OCI-LY7 (cell line): ENCODE measurements around the gene MAPRE2. TPM values are rescaled to one million over a fixed set of nuclear protein-coding genes. Genes with fewer than 3 reads are reported as not detected.

Experiments
- BruUV-seq: library from RNA; stranded (reverse); fragments of 400-500 nt; replicated peaks from 2 replicates; lab custom pipeline; 2021; lab: Mats Ljungman, UMichigan
- CTCF ChIA-PET: fragments of 300-600 bp; sonication (Branson Sonifier 250); formaldehyde crosslinking; loops from one replicate; lab custom pipeline; 2022; ENCODE audit warnings: antibody characterized with exemption; ENCODE audit not compliant: unreplicated experiment; lab: Charles Lee
- POLR2A ChIA-PET: fragments of 300-600 bp; sonication (Branson Sonifier 250); formaldehyde crosslinking; loops from one replicate; lab custom pipeline; 2022; ENCODE audit warnings: antibody characterized with exemption; lab: Charles Lee
- DNase-seq: peaks from one replicate; pipeline ENCODE4 v3.0.0-alpha.2; 2015; ENCODE audit warnings: low spot score
- H2AFZ ChIP-seq: fragments of 200-600 bp; sonication (generic), shearing (Covaris generic); 2 replicates; pipeline ENCODE4 v1.6.1; 2014; ENCODE audit warnings: mild to moderate bottlenecking, antibody characterized with exemption, low read length, moderate library complexity
- H3K27ac ChIP-seq: fragments of 200-600 bp; sonication (generic); 2 replicates; pipeline ENCODE4 v1.5.1; 2014; ENCODE audit warnings: mixed run types, low read depth, mild to moderate bottlenecking, moderate library complexity, low read length, inconsistent platforms; ENCODE audit not compliant: poor library complexity, severe bottlenecking
- H3K36me3 ChIP-seq: fragments of 200-600 bp; sonication (generic); 2 replicates; pipeline ENCODE4 v1.6.1; 2014; ENCODE audit warnings: mild to moderate bottlenecking, antibody characterized with exemption, low read length, moderate library complexity, mixed read lengths; ENCODE audit not compliant: insufficient read depth
- H3K4me1 ChIP-seq: fragments of 200-600 bp; sonication (generic); 2 replicates; pipeline ENCODE4 v1.5.1; 2014; ENCODE audit warnings: mild to moderate bottlenecking, low read length; ENCODE audit not compliant: insufficient read depth, poor library complexity, severe bottlenecking
- H3K4me2 ChIP-seq: fragments of 200-600 bp; sonication (generic); 2 replicates; pipeline ENCODE4 v1.6.1; 2014; ENCODE audit warnings: mild to moderate bottlenecking, low read length
- H3K4me3 ChIP-seq: fragments of 200-600 bp; sonication (generic); 2 replicates; pipeline ENCODE4 v1.5.1; 2014; ENCODE audit warnings: mild to moderate bottlenecking, low read depth, low read length; ENCODE audit not compliant: poor library complexity, severe bottlenecking
- H3K79me2 ChIP-seq: fragments of 200-600 bp; sonication (generic); 2 replicates; pipeline ENCODE4 v1.6.1; 2016; ENCODE audit warnings: low read depth, mild to moderate bottlenecking, low read length, moderate library complexity, mixed read lengths; ENCODE audit not compliant: insufficient read depth
- H3K9me2 ChIP-seq: fragments of 200-600 bp; sonication (generic); 2 replicates; pipeline ENCODE4 v1.6.1; 2016; ENCODE audit warnings: mild to moderate bottlenecking, low read length, mixed read lengths; ENCODE audit not compliant: insufficient read depth
- H3K9me3 ChIP-seq: fragments of 200-600 bp; sonication (generic); 2 replicates; pipeline ENCODE4 v1.6.1; 2014; ENCODE audit warnings: mild to moderate bottlenecking, mixed run types, low read length, mixed read lengths
- H4K20me1 ChIP-seq: fragments of 200-600 bp; sonication (generic); 2 replicates; pipeline ENCODE4 v1.6.1; 2014; ENCODE audit warnings: mild to moderate bottlenecking, antibody characterized with exemption, low read length, moderate library complexity, mixed read lengths; ENCODE audit not compliant: insufficient read depth
- EZH2phosphoT487 ChIP-seq: fragments of 200-600 bp; sonication (generic); IDR thresholded peaks from 2 replicates; pipeline ENCODE4 v1.6.1; 2018; ENCODE audit warnings: low read depth, borderline replicate concordance, mild to moderate bottlenecking, mixed run types, antibody characterized with exemption, low read length, moderate library complexity, mixed read lengths
- intact Hi-C: fragments of 100-400 bp; cut with micrococcal nuclease; formaldehyde crosslinking; loops from one replicate; pipeline ENCODE4 v1.10.0; 2022; ENCODE audit not compliant: unreplicated experiment
- total RNA-seq, 2 experiments: library from RNA; depleted of rRNA in 1 of 2; stranded (reverse); fragments of >200 nt in 1 of 2; shearing (Covaris generic) in 1 of 2; gene quantifications; 2 replicates each; pipeline ENCODE4 v1.2.3, GENCODE V29; 2014 to 2022
- TF ChIP-seq, protein P1 (sequence below): fragments of 200-600 bp; sonication (generic); conservative IDR thresholded peaks from 2 replicates; pipeline ENCODE4 v1.5.1; 2014; ENCODE audit warnings: mild to moderate bottlenecking, antibody characterized with exemption, low read length, moderate library complexity, mixed read lengths

MAPRE2 gene
- total RNA-seq, 2 experiments from 2014 or later, result 17.1 to 35.2 TPM

DNA sequence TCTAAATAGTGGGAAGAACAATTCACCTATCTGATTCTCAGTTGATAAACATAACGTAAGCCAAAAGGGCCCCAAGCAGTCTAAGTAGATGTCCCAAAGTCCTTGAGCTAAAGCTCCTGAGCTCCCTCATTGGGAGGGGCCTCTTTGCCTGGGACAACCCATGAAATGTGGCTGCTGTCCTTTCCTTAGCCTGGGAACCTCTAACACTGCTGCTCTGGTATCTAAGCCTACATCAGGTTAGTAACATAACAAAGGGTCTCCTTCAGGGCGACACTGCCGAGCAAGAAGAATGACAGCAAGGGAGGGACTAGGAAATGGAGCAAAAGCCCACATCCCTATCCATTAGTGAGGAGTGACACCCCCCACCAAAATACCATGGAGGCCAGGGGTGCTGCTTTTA is 98.3 kb downstream of the MAPRE2 start:
- no TSS peak for BruUV-seq
- H3K79me2 ChIP-seq, result no peaks in the 10 kb centered on the region
- no peaks in the 10 kb centered on the region for H3K9me2 ChIP-seq
- no peak for DNase-seq
- ChIA-PET CTCF (no interaction called here), POLR2A (interaction anchor here (0.8 kb wide), 1 partner anchor 44 kb away, joined by 4 read pairs; no protein-coding TSS in a partner anchor)
- H4K20me1 ChIP-seq, result no peaks in the 10 kb centered on the region
- no peak overlapping the region for H3K27ac ChIP-seq
- H3K9me3 ChIP-seq, result no peaks in the 10 kb centered on the region
- H2AFZ ChIP-seq, result no peak overlapping the region
- intact Hi-C loops, result no loop called here
- peaks cover 34% of the 10 kb centered on the region for H3K4me1 ChIP-seq
- TF ChIP-seq EZH2phosphoT487, result no peak
- TF ChIP-seq, protein P1, sequence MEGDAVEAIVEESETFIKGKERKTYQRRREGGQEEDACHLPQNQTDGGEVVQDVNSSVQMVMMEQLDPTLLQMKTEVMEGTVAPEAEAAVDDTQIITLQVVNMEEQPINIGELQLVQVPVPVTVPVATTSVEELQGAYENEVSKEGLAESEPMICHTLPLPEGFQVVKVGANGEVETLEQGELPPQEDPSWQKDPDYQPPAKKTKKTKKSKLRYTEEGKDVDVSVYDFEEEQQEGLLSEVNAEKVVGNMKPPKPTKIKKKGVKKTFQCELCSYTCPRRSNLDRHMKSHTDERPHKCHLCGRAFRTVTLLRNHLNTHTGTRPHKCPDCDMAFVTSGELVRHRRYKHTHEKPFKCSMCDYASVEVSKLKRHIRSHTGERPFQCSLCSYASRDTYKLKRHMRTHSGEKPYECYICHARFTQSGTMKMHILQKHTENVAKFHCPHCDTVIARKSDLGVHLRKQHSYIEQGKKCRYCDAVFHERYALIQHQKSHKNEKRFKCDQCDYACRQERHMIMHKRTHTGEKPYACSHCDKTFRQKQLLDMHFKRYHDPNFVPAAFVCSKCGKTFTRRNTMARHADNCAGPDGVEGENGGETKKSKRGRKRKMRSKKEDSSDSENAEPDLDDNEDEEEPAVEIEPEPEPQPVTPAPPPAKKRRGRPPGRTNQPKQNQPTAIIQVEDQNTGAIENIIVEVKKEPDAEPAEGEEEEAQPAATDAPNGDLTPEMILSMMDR, result no peak
- no peak overlapping the region for H3K4me3 ChIP-seq
- no peaks in the 10 kb centered on the region; the same call in 1 of the 2 replicates for H3K36me3 ChIP-seq
- H3K4me2 ChIP-seq, result no peak overlapping the region

DNA sequence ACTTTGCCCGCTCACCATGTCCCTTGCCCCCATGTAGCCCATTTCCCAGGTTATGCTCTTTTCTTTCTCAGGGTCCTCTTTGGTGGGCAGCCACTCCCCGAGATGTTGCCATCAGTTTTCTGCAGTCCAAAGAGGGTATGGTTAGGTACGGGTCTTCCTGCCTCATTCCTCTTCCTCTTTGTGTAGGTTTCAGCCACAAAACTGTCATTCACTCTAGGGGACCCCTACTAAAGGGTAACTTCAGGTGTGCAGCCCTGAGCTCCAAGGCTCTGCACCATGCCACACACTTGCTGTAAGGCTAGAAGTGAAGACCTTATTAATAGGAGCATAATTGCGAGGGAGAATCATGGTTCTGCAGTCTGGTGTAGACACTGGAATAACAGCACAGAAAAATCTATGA is 99.9 kb downstream of the MAPRE2 start:
- Histone ChIP-seq H3K4me3 (peak overlapping the region; percentile 44), H3K36me3 (no peaks in the 10 kb centered on the region; the same call in 1 of the 2 replicates), H3K79me2 (no peaks in the 10 kb centered on the region), H3K9me3 (no peaks in the 10 kb centered on the region), H3K9me2 (no peaks in the 10 kb centered on the region), H3K4me2 (peak overlapping the region; percentile 76), H3K4me1 (peaks cover 34% of the 10 kb centered on the region), H3K27ac (peak overlapping the region; percentile 85), H2AFZ (no peak overlapping the region), H4K20me1 (no peaks in the 10 kb centered on the region)
- intact Hi-C loops, result loop anchor here (5.0 kb wide), 1 partner anchor 114 kb away; no protein-coding TSS in a partner anchor
- POLR2A ChIA-PET, result interaction anchor here (1.2 kb wide), 1 partner anchor 111 kb away, joined by 3 read pairs; no protein-coding TSS in a partner anchor
- TSS peak; percentile 55 for BruUV-seq
- TF ChIP-seq EZH2phosphoT487, result no peak
- TF ChIP-seq, protein P1, result no peak
- peak; percentile 40 for DNase-seq
- CTCF ChIA-PET, result no interaction called here

DNA sequence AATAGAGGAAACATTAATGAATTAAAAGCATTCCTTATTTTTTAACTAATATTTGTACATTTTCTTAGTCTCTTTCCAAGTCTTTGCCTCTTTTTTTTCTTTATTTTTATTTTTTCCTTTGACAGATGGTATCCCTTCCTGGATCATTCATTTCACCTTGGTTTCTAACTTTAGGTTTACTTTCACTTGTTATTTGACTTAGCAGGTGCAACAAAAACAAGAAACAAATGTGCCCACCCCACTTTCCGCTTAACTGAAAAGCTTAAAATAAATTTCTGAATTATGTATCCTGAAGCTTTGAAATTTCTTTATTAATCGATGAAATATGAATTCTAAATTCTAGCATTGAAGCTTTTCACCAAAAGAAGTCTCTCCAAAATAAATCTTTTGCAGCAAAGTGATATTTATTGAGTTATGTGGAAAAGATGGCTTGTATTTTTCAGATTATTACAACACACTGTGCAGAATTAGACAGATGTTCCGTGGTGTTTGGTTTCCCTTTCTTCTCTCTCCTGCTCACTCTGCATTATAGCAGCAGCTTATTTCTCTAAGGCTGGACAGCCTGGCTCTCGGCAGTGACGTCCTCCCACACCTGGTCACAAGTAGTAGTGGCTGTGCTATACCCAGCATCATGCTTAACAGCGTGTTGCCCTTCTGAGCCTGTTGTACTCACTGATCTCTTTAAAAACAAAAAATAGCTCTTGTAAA is 100.5 kb downstream of the MAPRE2 start:
- no peaks in the 10 kb centered on the region for H3K79me2 ChIP-seq
- no peaks in the 10 kb centered on the region; the same call in 1 of the 2 replicates for H3K36me3 ChIP-seq
- no peaks in the 10 kb centered on the region for H3K9me2 ChIP-seq
- DNase-seq, result peak; percentile 54
- H3K9me3 ChIP-seq, result no peaks in the 10 kb centered on the region
- H3K4me2 ChIP-seq, result peak overlapping the region; percentile 76
- no TSS peak for BruUV-seq
- peak overlapping the region; percentile 19; the same call in 1 of the 2 replicates for H2AFZ ChIP-seq
- H3K27ac ChIP-seq, result peak overlapping the region; percentile 85
- ChIA-PET POLR2A (interaction anchor here (0.6 to 1.5 kb wide), 3 partner anchors 9 to 112 kb away, joined by 3 read pairs; no protein-coding TSS in a partner anchor), CTCF (no interaction called here)
- peak overlapping the region; percentile 44 for H3K4me3 ChIP-seq
- peaks cover 34% of the 10 kb centered on the region for H3K4me1 ChIP-seq
- H4K20me1 ChIP-seq, result no peaks in the 10 kb centered on the region
- intact Hi-C loops, result loop anchor here (5.0 kb wide), 1 partner anchor 114 kb away; no protein-coding TSS in a partner anchor
- no peak for TF ChIP-seq EZH2phosphoT487
- TF ChIP-seq, protein P1, result no peak
